GM12872 (cell line): ENCODE data around the gene GRIN2A.

Experiments used
- CTCF ChIP-seq: IDR thresholded peaks from 3 replicates; pipeline ENCODE4 v1.5.1; 2011; ENCODE audit warnings: low read depth, mild to moderate bottlenecking, low read length, moderate library complexity; ENCODE audit not compliant: insufficient read depth

Gene GRIN2A

GRCh38 chr16:10130538-10130937 is 51.7 kb downstream of the GRIN2A start:
- TF ChIP-seq CTCF: no peak

GRCh38 chr16:10128397-10129258 is 53.6 kb downstream of the GRIN2A start:
- no peak for TF ChIP-seq CTCF

GRCh38 chr16:10126686-10127085 is 55.5 kb downstream of the GRIN2A start:
- TF ChIP-seq CTCF: no peak

- no peak for TF ChIP-seq CTCF
These were observed 59.1 kb downstream of the GRIN2A start for GRCh38 chr16:10123141-10123540.

- TF ChIP-seq CTCF: peak; percentile 30; the same call in 1 of the 3 replicates
These were observed 59.7 kb downstream of the GRIN2A start for GRCh38 chr16:10122546-10122945.

- no peak for TF ChIP-seq CTCF
These were observed 60.3 kb downstream of the GRIN2A start for GRCh38 chr16:10121897-10122425.

- no peak for TF ChIP-seq CTCF
These were observed 60.7 kb downstream of the GRIN2A start for GRCh38 chr16:10121491-10121890.
